Stimulated activated effector memory CD8-positive, alpha-beta T cell treated with anti-CD3 and anti-CD28 coated beads, Interleukin-12 subunit alpha, Interleukin-12 subunit beta, amount 100 ng/mL, for 72 hours (primary cell): ENCODE results near the gene LRRC17.

Source experiments
- ATAC-seq: fragments of 150-1000 bp; cut with Tn5 transposase; 2 replicates; pipeline ENCODE4 v1.10.0; 2021
- DNase-seq, 2 donors: peaks; one replicate each; pipeline ENCODE4 v3.0.0; 2021 to 2022; ENCODE audit warnings: low spot score in 2 of 2
- H3K27ac Mint-ChIP-seq: one replicate; pipeline ENCODE4 v1.8.0; 2022; ENCODE audit warnings: mild to moderate bottlenecking, mixed read lengths
- H3K36me3 Mint-ChIP-seq: one replicate; pipeline ENCODE4 v1.8.0; 2022; ENCODE audit warnings: mild to moderate bottlenecking, mixed read lengths
- H3K4me1 Mint-ChIP-seq: one replicate; pipeline ENCODE4 v1.8.0; 2022; ENCODE audit warnings: mixed read lengths
- H3K4me3 Mint-ChIP-seq: one replicate; pipeline ENCODE4 v1.8.0; 2022; ENCODE audit warnings: mild to moderate bottlenecking, mixed read lengths
- H3K9me3 Mint-ChIP-seq: one replicate; pipeline ENCODE4 v1.8.0; 2022; ENCODE audit warnings: mixed read lengths

Gene LRRC17

DNA sequence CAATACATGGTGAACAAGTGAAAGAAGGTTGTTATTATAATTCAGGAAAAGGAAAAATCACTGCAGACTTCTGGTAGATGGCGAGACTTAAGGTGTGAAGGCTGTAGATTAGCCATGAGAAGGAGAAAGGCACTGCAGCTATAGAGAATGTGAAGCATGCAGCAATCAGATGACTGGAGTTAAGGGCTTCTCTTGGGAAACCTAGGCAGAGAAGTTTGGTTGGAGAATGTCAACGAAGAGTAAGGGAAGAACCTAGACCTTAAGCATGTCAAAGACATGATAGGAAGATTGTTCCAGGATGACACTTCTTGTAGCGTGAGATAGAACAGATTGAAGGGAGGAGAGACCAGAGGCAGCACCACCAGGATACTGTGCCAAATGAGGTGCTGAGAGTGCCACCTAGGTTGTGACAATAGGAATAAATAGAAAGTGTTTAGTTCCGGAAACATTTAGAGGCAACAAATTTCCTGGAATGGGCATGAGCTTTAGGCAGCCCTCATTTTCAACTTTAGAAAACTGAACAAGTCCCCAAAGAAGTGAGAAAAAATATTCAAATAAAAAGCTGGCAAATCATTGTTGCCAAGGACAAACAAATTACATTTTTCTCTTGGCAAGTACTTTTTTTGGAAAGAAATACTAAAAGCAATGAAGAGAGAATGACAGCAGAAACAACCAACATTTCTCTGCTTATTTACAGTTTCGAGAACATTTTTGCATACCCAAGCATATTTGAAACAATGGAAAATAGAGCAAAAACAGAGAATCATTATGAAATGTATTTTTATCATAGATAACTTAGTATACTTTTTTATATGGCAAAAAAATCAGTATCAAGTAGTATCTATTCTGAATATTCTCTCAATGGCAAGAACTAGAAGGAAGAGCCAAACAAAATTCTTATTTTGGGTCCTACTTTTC, 4.9 kb downstream of the LRRC17 start:
- Mint-ChIP-seq H3K9me3 (no peaks in the 10 kb centered on the region), H3K4me1 (no peaks in the 10 kb centered on the region), H3K4me3 (no peak overlapping the region), H3K27ac (no peak overlapping the region), H3K36me3 (no peaks in the 10 kb centered on the region)
- DNase-seq = no peak
- no peak for ATAC-seq

DNA sequence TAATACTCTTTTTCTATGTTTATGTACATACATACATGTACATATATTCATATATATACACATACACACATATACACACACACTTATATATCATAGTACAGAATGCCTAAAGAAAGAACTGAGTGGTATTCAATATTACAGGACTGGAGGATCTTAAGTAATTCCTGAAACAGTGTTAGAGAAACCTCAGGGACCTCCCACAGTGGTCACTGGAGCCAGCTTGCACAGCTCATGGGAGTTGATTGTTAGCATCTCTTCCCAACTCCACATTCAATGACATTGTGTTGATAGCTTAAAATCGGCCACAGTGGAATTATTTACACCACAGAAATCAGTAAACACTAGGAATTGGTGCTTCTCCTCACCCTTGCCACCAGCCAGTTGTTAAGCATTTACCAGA, 6.0 kb downstream of the LRRC17 start:
- H3K4me1 Mint-ChIP-seq = no peaks in the 10 kb centered on the region
- no peak overlapping the region for H3K27ac Mint-ChIP-seq
- no peak overlapping the region for H3K4me3 Mint-ChIP-seq
- H3K36me3 Mint-ChIP-seq = no peaks in the 10 kb centered on the region
- ATAC-seq (no peak), DNase-seq (no peak)
- no peaks in the 10 kb centered on the region for H3K9me3 Mint-ChIP-seq

DNA sequence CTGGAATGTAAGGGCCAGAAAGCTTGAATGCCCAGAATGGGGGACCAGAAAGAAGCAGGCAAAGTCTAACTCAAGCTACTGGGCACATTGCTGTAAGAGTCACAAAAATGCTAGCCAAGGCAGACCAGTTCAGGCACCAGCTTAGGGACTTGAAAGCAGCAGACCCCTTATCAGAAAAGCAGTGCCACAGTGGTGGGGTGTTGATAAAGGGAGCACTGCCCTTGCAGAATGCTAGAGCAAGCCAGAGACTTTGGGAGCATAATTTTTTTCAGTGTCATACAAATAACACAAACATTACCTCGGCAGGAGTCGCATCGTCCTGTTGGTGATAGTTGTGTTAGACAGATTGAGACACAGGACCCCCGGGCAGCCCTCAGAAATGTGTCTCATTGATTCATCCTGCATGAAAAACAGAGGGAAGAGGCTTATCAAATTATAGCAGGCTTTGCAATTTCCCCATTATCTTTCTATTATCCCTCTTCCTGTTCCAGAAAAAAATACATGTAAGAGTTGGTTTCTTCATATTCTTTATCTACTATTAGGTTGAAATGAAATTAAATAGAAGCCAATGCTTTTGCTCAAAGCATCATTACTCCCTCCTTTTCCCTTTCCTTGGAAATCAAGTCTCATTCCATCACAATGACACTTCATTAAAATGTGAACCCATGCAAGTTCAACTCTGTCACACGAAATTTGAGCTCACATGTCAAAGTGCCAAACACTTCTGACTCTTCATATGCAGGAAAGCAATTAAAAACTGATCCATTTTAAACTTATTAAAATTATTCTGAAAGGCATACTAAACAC, 13.4 kb downstream of the LRRC17 start:
- DNase-seq (no peak), ATAC-seq (no peak)
- Mint-ChIP-seq H3K36me3 (no peaks in the 10 kb centered on the region), H3K4me1 (no peaks in the 10 kb centered on the region), H3K27ac (no peak overlapping the region), H3K4me3 (no peak overlapping the region), H3K9me3 (no peaks in the 10 kb centered on the region)

DNA sequence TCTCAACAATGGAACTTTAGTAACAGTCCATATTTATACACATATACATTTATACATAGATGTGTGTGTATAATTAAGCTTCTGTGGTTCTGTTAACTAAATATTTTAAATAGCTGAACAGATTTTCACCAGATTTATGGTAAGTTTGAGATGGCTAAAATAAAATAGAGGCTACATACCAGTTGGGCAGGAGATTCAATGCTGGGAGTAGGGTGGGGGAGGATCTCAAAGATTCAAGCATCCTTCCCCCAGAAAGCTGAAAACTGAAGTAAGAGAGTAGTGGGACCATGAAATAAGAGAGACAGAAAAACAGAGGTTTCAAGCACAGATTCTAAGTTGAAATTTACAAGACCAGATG, 14.0 kb downstream of the LRRC17 start:
- H3K4me3 Mint-ChIP-seq = no peak overlapping the region
- H3K9me3 Mint-ChIP-seq = no peaks in the 10 kb centered on the region
- H3K4me1 Mint-ChIP-seq = no peaks in the 10 kb centered on the region
- H3K27ac Mint-ChIP-seq = no peak overlapping the region
- no peak for ATAC-seq
- H3K36me3 Mint-ChIP-seq = no peaks in the 10 kb centered on the region
- no peak for DNase-seq

DNA sequence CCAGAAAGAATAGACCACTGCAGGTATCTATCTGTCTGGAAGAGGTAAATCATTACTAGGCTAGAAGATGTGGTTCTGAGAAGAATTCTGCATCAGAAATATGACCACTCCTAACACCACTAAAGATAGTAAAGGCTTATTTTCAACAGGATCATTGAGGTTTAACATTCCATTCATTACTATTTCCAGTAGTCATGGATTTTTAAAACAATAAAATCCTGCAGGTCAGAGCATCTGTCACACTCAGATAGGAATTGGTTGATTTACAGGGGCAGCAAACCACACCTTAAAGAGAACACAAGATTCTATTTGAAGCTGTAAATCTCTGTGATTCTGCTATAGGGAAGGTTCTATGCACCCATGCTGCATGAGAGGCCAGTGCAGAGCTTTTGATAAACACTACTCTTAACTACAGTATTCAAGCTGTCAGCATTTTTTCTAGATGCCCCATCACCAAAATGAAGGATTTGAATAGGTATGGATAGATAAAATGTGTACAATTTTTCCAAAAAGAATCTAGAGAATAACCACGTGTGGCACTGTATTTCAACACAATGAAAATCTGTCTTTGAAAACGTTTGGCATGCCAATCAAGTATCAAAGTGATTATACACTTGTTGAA, 14.6 kb downstream of the LRRC17 start:
- no peak for ATAC-seq
- no peaks in the 10 kb centered on the region for H3K4me1 Mint-ChIP-seq
- no peak for DNase-seq
- no peaks in the 10 kb centered on the region for H3K9me3 Mint-ChIP-seq
- H3K4me3 Mint-ChIP-seq = no peak overlapping the region
- H3K27ac Mint-ChIP-seq = no peak overlapping the region
- no peaks in the 10 kb centered on the region for H3K36me3 Mint-ChIP-seq

DNA sequence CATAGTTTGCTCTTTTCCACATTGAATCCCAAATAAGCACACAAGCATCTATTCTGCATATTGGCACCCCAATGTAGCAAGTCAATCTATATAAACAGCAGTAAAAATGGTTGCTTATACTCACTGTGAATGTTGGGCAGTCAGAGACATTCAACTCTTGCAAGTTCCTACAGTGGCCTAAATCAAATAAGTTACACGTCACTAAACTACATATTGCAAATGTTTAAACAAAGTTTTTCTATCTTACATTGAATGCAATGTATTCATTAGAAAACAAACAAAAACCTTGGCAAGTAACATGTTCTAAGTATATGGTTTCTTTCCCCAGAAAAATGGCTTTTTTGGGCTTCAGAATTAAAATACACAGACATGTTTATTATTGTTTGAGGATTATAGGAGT, 19.0 kb downstream of the LRRC17 start:
- H3K36me3 Mint-ChIP-seq = no peaks in the 10 kb centered on the region

DNA sequence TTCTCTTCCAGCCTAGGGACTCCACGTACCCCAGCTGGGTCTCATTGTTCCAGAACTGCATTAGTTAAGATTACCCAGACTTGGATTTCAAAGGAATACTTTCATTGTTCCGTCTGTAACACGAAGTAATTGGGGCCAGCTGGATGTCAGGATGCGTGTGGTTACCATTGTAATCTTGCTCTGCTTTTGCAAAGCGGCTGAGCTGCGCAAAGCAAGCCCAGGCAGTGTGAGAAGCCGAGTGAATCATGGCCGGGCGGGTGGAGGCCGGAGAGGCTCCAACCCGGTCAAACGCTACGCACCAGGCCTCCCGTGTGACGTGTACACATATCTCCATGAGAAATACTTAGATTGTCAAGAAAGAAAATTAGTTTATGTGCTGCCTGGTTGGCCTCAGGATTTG, 21.0 kb downstream of the LRRC17 start:
- Mint-ChIP-seq H3K36me3 (no peaks in the 10 kb centered on the region), H3K27ac (no peak overlapping the region), H3K9me3 (no peaks in the 10 kb centered on the region), H3K4me1 (no peaks in the 10 kb centered on the region), H3K4me3 (no peak overlapping the region)
- no peak for ATAC-seq
- no peak for DNase-seq

More for the DNA sequence above, 19.0 kb downstream of the LRRC17 start:
- Mint-ChIP-seq H3K4me1 (no peaks in the 10 kb centered on the region), H3K4me3 (no peak overlapping the region), H3K9me3 (no peaks in the 10 kb centered on the region), H3K27ac (no peak overlapping the region)
- no peak for DNase-seq
- ATAC-seq = no peak

DNA sequence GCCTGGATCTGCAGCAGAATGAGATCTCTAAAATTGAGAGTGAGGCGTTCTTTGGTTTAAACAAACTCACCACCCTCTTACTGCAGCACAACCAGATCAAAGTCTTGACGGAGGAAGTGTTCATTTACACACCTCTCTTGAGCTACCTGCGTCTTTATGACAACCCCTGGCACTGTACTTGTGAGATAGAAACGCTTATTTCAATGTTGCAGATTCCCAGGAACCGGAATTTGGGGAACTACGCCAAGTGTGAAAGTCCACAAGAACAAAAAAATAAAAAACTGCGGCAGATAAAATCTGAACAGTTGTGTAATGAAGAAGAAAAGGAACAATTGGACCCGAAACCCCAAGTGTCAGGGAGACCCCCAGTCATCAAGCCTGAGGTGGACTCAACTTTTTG, 21.4 kb downstream of the LRRC17 start:
- H3K9me3 Mint-ChIP-seq = no peaks in the 10 kb centered on the region
- no peaks in the 10 kb centered on the region for H3K4me1 Mint-ChIP-seq
- DNase-seq = no peak
- ATAC-seq = no peak
- H3K27ac Mint-ChIP-seq = no peak overlapping the region
- no peaks in the 10 kb centered on the region for H3K36me3 Mint-ChIP-seq
- H3K4me3 Mint-ChIP-seq = no peak overlapping the region

DNA sequence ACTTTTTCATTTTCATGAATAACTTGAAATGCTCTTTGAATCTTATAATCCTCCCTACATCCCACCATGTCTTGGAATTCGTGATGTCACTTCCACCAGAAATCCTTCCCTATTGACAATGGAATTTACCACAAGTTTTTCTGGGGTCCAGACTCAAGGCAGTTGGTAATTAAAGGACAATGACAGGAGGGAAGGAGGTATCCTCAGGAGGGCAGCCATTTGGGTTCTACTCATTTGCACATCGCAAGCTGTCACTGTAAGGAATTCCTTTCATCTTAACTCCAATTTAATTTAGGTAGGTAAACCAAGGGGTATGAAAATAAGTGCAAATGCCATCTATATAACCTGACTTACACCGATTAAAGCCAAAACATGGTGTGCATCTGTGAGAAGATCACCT, 21.9 kb downstream of the LRRC17 start:
- DNase-seq (no peak), ATAC-seq (no peak)
- Mint-ChIP-seq H3K36me3 (no peaks in the 10 kb centered on the region), H3K9me3 (no peaks in the 10 kb centered on the region), H3K4me1 (no peaks in the 10 kb centered on the region), H3K27ac (no peak overlapping the region), H3K4me3 (no peak overlapping the region)

DNA sequence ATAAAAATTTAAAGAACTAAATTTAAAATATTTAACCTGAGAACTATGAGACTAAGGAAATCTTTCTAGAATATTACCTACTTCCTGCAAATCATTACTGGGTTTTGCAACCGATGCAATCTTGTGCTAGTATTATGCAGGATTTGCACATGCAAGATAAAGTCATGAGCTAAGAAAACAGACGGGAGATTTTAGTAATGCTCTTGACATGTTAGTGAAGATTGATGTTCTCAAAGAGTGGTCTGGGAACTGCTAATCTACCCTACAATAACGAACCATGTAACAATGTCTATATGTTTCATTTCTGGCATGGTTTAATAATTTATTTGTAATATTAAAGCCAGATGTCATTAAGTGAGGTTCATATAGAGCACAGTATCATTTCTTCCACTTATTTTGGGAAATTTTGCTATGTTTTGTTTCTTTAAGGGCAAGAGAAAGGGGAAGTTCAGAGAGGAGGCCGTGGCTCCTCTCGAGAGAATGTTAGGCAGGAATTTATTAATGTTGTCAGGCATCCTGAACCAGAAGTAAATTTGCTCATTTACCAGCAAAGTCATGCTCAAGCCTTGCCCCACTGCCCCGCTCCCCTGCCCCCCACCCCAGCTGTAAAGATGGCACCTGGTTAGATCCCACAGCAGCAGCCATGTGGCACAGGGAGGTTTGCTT, 22.8 kb downstream of the LRRC17 start:
- DNase-seq (no peak), ATAC-seq (no peak)
- Mint-ChIP-seq H3K4me3 (no peak overlapping the region), H3K9me3 (no peaks in the 10 kb centered on the region), H3K36me3 (no peaks in the 10 kb centered on the region), H3K4me1 (no peaks in the 10 kb centered on the region), H3K27ac (no peak overlapping the region)

DNA sequence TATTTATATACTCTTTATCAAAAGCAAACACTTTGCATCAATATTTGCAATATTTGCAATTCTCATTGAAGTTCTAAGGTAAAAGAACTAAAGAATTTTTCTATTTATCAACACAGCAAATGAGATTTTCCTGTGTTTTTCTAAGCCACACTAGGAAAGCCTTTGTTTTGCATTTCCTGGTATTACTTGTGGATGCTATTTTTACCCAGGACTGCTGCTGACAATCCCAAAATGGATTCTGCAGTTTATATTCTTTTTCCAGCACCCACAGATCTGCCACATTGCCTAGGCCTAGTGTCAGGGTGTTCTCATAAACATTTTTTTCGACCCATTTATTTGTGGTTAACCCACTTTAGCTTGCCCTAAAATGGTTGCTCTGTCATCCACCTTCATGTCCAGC, 25.9 kb downstream of the LRRC17 start:
- no peak overlapping the region for H3K27ac Mint-ChIP-seq
- no peaks in the 10 kb centered on the region for H3K9me3 Mint-ChIP-seq
- no peak overlapping the region for H3K4me3 Mint-ChIP-seq
- ATAC-seq (no peak), DNase-seq (no peak)
- no peaks in the 10 kb centered on the region for H3K4me1 Mint-ChIP-seq
- no peaks in the 10 kb centered on the region for H3K36me3 Mint-ChIP-seq

DNA sequence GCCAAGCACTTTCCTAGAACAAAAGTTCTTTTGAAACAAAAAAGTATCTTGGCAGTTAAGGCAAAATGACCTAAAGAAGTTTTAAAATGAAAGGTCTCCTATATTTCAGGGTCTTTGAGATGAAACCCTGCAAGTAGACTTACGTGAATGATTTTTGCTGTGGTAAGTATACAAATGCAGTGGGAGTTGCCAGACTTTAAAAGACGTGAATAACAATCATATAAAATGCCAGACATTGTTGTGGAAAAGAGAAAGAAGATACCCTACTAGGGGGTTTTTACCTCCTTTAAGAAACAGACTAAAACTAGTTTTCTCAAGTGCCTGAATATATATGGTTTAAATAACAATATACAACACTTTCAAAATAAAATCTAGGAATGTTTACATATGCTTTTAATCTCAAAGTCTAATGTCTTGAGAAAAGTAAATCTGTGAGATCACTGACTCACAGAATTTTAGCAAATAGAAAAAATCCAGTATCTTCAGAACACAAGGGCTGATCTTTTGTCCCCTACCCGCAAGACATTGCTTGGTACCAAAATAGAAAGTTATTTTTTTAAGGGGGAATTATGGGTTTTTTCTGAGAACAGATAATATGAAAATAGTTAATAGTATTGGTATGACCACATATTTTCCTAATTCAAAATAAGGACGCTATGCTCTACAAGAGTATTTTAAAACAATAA, 29.5 kb downstream of the LRRC17 start:
- no peaks in the 10 kb centered on the region for H3K36me3 Mint-ChIP-seq
- DNase-seq (no peak), ATAC-seq (no peak)
- H3K9me3 Mint-ChIP-seq = no peaks in the 10 kb centered on the region
- H3K4me1 Mint-ChIP-seq = no peaks in the 10 kb centered on the region
- H3K4me3 Mint-ChIP-seq = no peak overlapping the region
- no peak overlapping the region for H3K27ac Mint-ChIP-seq

DNA sequence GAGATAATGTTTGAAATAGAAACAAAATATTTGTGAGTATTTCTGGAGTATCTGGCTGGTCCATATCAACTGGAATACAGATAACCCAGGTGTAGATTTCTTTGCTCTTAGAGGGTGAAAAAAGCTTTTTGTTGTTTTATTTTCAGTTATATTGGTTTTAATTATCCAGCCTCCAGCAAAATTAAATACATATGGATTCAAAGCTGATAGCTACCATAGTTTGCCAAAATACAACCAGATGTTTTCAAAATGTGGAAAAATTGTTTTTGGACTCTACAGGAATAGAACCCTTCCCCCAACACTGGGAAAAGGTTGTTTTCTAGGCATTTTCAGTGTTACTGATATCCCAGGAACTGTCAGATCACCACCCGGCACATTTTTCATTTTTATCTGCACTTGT, 30.1 kb downstream of the LRRC17 start:
- DNase-seq (no peak), ATAC-seq (no peak)
- Mint-ChIP-seq H3K4me3 (no peak overlapping the region), H3K36me3 (no peaks in the 10 kb centered on the region), H3K27ac (no peak overlapping the region), H3K9me3 (no peaks in the 10 kb centered on the region), H3K4me1 (no peaks in the 10 kb centered on the region)

DNA sequence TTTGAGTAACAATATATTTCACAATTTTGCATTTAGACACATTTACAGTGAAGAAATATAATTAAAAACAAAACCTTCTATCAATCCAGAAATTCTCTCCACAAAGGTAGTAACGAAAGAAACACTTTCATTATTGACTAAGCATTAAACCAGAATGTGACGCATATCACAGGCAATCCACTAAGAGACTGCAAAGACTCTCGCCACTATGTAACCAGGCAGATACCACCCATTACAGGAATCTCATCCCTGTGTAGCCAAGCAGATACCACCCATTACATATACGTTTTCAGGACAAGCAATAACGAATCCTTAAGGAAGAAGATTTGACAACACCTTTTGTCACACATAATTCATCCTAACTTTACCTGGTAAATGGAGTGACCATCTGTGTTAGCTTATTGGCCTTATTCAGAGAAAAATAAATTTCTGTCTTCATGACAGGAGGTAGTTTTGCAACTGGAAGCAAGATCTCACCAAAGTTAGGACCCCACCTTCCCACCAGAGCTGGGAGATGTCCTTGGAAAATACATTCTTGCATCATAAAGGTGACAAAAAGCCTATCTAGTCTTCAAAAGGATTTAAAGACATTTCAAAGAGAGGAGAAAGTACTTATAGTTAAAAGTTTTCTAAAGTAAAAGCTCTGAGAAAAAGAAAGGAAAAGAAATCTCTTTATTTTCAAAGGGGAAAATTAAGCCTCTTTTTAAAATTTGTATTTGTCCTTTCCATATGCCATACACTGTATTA, 30.8 kb downstream of the LRRC17 start:
- no peaks in the 10 kb centered on the region for H3K4me1 Mint-ChIP-seq
- no peak overlapping the region for H3K27ac Mint-ChIP-seq
- no peak overlapping the region for H3K4me3 Mint-ChIP-seq
- DNase-seq (no peak), ATAC-seq (peak; percentile 92)
- H3K9me3 Mint-ChIP-seq = no peaks in the 10 kb centered on the region
- H3K36me3 Mint-ChIP-seq = no peaks in the 10 kb centered on the region
